Measurements from ENCODE around the gene HBD. TPM values are rescaled to one million over a fixed set of nuclear protein-coding genes. Genes with fewer than 3 reads are reported as not detected.

HBD gene
- total and polyA plus RNA-seq, 9 of the 15 experiments (the other 6 are each of a cell fraction or from before 2014, with no cell fraction given), result 11.8 to 169 (median 36.0) TPM

- Histone ChIP-seq H3K27ac (ENCODE audit: extremely low read depth, low read depth, low read length) (no peak overlapping the region), H4K20me1 (replicated peaks; ENCODE audit: control insufficient read depth, insufficient read depth, low read length) (no peaks in the 10 kb centered on the region), H3K9me1 (ENCODE audit: control insufficient read depth, insufficient read depth, low read length) (no peaks in the 10 kb centered on the region), H3K9ac (ENCODE audit: insufficient read depth in 1 of 2, low read depth in 2 of 2, low read length in 2 of 2) (no peak overlapping the region), H2AFZ (ENCODE audit: low read depth, low read length) (peak overlapping the region; percentile 25; the same call in 1 of the 2 replicates), H3K4me1 (replicated peaks in 1 of 2; ENCODE audit: control insufficient read depth in 2 of 2, insufficient read depth in 2 of 2, low read length in 2 of 2) (peaks cover 9 to 27% of the 10 kb centered on the region in 2 experiments; a peak in 4 of 5 replicates), H3K36me3 (ENCODE audit: control insufficient read depth, insufficient read depth, low read length) (no peaks in the 10 kb centered on the region), H3K4me2 (ENCODE audit: insufficient read depth, low read length) (no peak overlapping the region), H3K27me3 (ENCODE audit: control insufficient read depth in 2 of 2, insufficient read depth in 2 of 2, low read length in 2 of 2) (no peaks in the 10 kb centered on the region), H3K9me3 (replicated peaks; ENCODE audit: control insufficient read depth, insufficient read depth, low read depth, low read length) (no peaks in the 10 kb centered on the region), H3K4me3 (no peak overlapping the region), H3K79me2 (ENCODE audit: control insufficient read depth, insufficient read depth, low read length) (no peaks in the 10 kb centered on the region)
- ChIA-PET CTCF (ENCODE audit: low intra/inter-chr PET ratio) (no interaction called here), POLR2A (interaction anchor here (0.8 kb wide), 1 partner anchor 14 kb away, joined by 5 read pairs; no protein-coding TSS in a partner anchor)
- no peak for DNase-seq (ENCODE audit: extremely low read depth in 1 of 4, low spot score in 3 of 4)
- FAIRE-seq, result no peak
- no peak for ATAC-seq
- TF ChIP-seq TRIM24 (IDR thresholded peaks at IDR 0.05) (no peak), PKNOX1 (IDR thresholded peaks at IDR 0.05) (peak; percentile 91)
- no TSS peak for BruUV-seq (replicated peaks)
- in situ Hi-C loops (cut with MboI) (no loop called here), intact Hi-C loops (cut with micrococcal nuclease) (no loop called here)
- WGBS (ENCODE audit: insufficient coverage, low coverage, missing lambda C conversion rate), result 51% methylated on average over 5 of the region's 5 CpGs
These were observed 6.2 kb downstream of the HBD start for GRCh38 chr11:5228124-5228523.

- Histone ChIP-seq H3K9me1 (ENCODE audit: control insufficient read depth, insufficient read depth, low read length) (no peaks in the 10 kb centered on the region), H3K4me3 (no peak overlapping the region), H3K27ac (ENCODE audit: extremely low read depth, low read depth, low read length) (no peak overlapping the region), H3K9ac (ENCODE audit: insufficient read depth in 1 of 2, low read depth in 2 of 2, low read length in 2 of 2) (no peak overlapping the region), H3K9me3 (replicated peaks; ENCODE audit: control insufficient read depth, insufficient read depth, low read depth, low read length) (no peaks in the 10 kb centered on the region), H3K79me2 (ENCODE audit: control insufficient read depth, insufficient read depth, low read length) (no peaks in the 10 kb centered on the region), H3K27me3 (ENCODE audit: control insufficient read depth in 2 of 2, insufficient read depth in 2 of 2, low read length in 2 of 2) (no peaks in the 10 kb centered on the region), H2AFZ (ENCODE audit: low read depth, low read length) (peak overlapping the region; percentile 25; the same call in 1 of the 2 replicates), H4K20me1 (replicated peaks; ENCODE audit: control insufficient read depth, insufficient read depth, low read length) (no peaks in the 10 kb centered on the region), H3K4me1 (replicated peaks in 1 of 2; ENCODE audit: control insufficient read depth in 2 of 2, insufficient read depth in 2 of 2, low read length in 2 of 2) (peaks cover 9 to 23% of the 10 kb centered on the region in 2 experiments; a peak in 4 of 5 replicates), H3K36me3 (ENCODE audit: control insufficient read depth, insufficient read depth, low read length) (no peaks in the 10 kb centered on the region), H3K4me2 (ENCODE audit: insufficient read depth, low read length) (no peak overlapping the region)
- WGBS (ENCODE audit: insufficient coverage, low coverage, missing lambda C conversion rate), result 0% methylated on average over 1 of the region's 1 CpG
- no peak for FAIRE-seq
- in situ Hi-C loops (cut with MboI) (no loop called here), intact Hi-C loops (cut with micrococcal nuclease) (no loop called here)
- no peak for DNase-seq (ENCODE audit: extremely low read depth in 1 of 4, low spot score in 3 of 4)
- no TSS peak for BruUV-seq (replicated peaks)
- no peak for ATAC-seq
- ChIA-PET POLR2A (interaction anchor here (0.8 kb wide), 1 partner anchor 14 kb away, joined by 5 read pairs; no protein-coding TSS in a partner anchor), CTCF (ENCODE audit: low intra/inter-chr PET ratio) (no interaction called here)
- TF ChIP-seq THRA (IDR thresholded peaks at IDR 0.05), result peak; percentile 56; the same call in 1 of the 2 replicates
- TF ChIP-seq XRCC5 (IDR thresholded peaks at IDR 0.05; ENCODE audit: low read depth, low read length), result no peak
- no peak for TF ChIP-seq IRF1 (CRISPR knock-in tag; IDR thresholded peaks at IDR 0.05; ENCODE audit: borderline replicate concordance)
- TF ChIP-seq E2F4 (CRISPR knock-in tag; IDR thresholded peaks at IDR 0.05; ENCODE audit: low read depth), result no peak
- no peak for TF ChIP-seq PRPF4 (IDR thresholded peaks at IDR 0.05; ENCODE audit: insufficient read depth, low read depth, low read length, poor library complexity, severe bottlenecking)
- 0 out of 2 replicates have a peak, but pooled peaks have one; percentile 37 for TF ChIP-seq LEF1 (IDR thresholded peaks at IDR 0.05)
- no peak for TF ChIP-seq KLF6 (CRISPR knock-in tag; IDR thresholded peaks at IDR 0.05; ENCODE audit: borderline replicate concordance)
- TF ChIP-seq ETV5 (CRISPR knock-in tag; IDR thresholded peaks at IDR 0.05; ENCODE audit: low read depth), result no peak
- no peak for TF ChIP-seq SIX5 (IDR thresholded peaks at IDR 0.05; ENCODE audit: borderline replicate concordance in 1 of 2, insufficient read depth in 1 of 2, low read depth in 1 of 2, low read length in 2 of 2)
These were observed 6.6 kb downstream of the HBD start for GRCh38 chr11:5227681-5228080.

All from K562 (cell line).